Measurements from ENCODE around the gene TRAK1. TPM values are rescaled to one million over a fixed set of nuclear protein-coding genes. Genes with fewer than 3 reads are reported as not detected.

TRAK1 gene
- total and polyA plus RNA-seq, 10 of the 15 experiments (the other 5 are each of a cell fraction or from before 2014, with no cell fraction given) = 6.6 to 46.2 (median 23.7) TPM

- no TSS peak for BruUV-seq (replicated peaks)
- Histone ChIP-seq H3K27me3 (replicated peaks in 1 of 2; ENCODE audit: control insufficient read depth in 2 of 2, insufficient read depth in 2 of 2, low read length in 1 of 2) (peaks cover 3 to 10% of the 10 kb centered on the region in 2 experiments; a peak in 3 of 4 replicates), H3K4me2 (ENCODE audit: control insufficient read depth, insufficient read depth) (no peak overlapping the region), H3K9ac (ENCODE audit: control insufficient read depth, insufficient read depth, low read length) (no peak overlapping the region), H3K27ac (ENCODE audit: control insufficient read depth, insufficient read depth) (no peak overlapping the region), H3K36me3 (ENCODE audit: control insufficient read depth in 2 of 2, insufficient read depth in 2 of 2, low read length in 1 of 2) (no peaks in the 10 kb centered on the region), H2AFZ (ENCODE audit: control insufficient read depth, low read depth, low read length) (no peak overlapping the region), H3K79me2 (ENCODE audit: control insufficient read depth, insufficient read depth, low read length) (no peaks in the 10 kb centered on the region), H4K20me1 (ENCODE audit: control insufficient read depth, insufficient read depth) (no peaks in the 10 kb centered on the region), H3K4me1 (ENCODE audit: control insufficient read depth, insufficient read depth, low read length) (no peaks in the 10 kb centered on the region), H3K9me3 (replicated peaks; ENCODE audit: control insufficient read depth, insufficient read depth, low read length) (no peaks in the 10 kb centered on the region; the same call in 1 of the 3 replicates), H3K4me3 (no peak overlapping the region)
- TF ChIP-seq RUNX3 (IDR thresholded peaks at IDR 0.05; ENCODE audit: low read length) = no peak
- TF ChIP-seq SMC3 (IDR thresholded peaks at IDR 0.05; ENCODE audit: borderline replicate concordance, low read length) = no peak
- TF ChIP-seq E2F4 (IDR thresholded peaks at IDR 0.05; ENCODE audit: low read depth, low read length) = no peak
- TF ChIP-seq POLR2AphosphoS2 (IDR thresholded peaks at IDR 0.05; ENCODE audit: low read depth, low read length) = no peak
- TF ChIP-seq RCOR1 (conservative IDR thresholded peaks at IDR 0.05; ENCODE audit: low read depth, low read length) = no peak
- in situ Hi-C loops (cut with MboI) = no loop called here
- ChIA-PET CTCF (interaction anchor here (0.6 kb wide), 1 partner anchor 931 kb away, joined by 3 read pairs; no protein-coding TSS in a partner anchor), SMC1A (ENCODE audit: uncharacterized antibody, unreplicated experiment) (no interaction called here), POLR2A (no interaction called here), RAD21 (ENCODE audit: unreplicated experiment) (no interaction called here)
- DNase-seq (ENCODE audit: low read depth, low spot score) = no peak
- intact Hi-C loops (cut with micrococcal nuclease; ENCODE audit: unreplicated experiment) = no loop called here
- no peak for FAIRE-seq
- WGBS (ENCODE audit: insufficient coverage, insufficient replicate concordance, low lambda C conversion rate, missing lambda C conversion rate) = 47% methylated on average over 6 of the region's 6 CpGs
- no peak for ATAC-seq
Observed at GRCh38 chr3:42267878-42268277, 176.7 kb downstream of the TRAK1 start.

- ChIA-PET CTCF (no interaction called here), POLR2A (no interaction called here), RAD21 (ENCODE audit: unreplicated experiment) (no interaction called here), SMC1A (ENCODE audit: uncharacterized antibody, unreplicated experiment) (no interaction called here)
- BruUV-seq (replicated peaks) = no TSS peak
- Histone ChIP-seq H4K20me1 (ENCODE audit: control insufficient read depth, insufficient read depth) (no peaks in the 10 kb centered on the region), H3K4me1 (ENCODE audit: control insufficient read depth, insufficient read depth, low read length) (no peaks in the 10 kb centered on the region; the same call in 1 of the 2 replicates), H2AFZ (ENCODE audit: control insufficient read depth, low read depth, low read length) (no peak overlapping the region), H3K27me3 (replicated peaks in 1 of 2; ENCODE audit: control insufficient read depth in 2 of 2, insufficient read depth in 2 of 2, low read length in 1 of 2) (peaks cover 0 to 4% of the 10 kb centered on the region in 2 experiments; a peak in 1 of 4 replicates), H3K36me3 (ENCODE audit: control insufficient read depth in 2 of 2, insufficient read depth in 2 of 2, low read length in 1 of 2) (no peaks in the 10 kb centered on the region), H3K9me3 (replicated peaks; ENCODE audit: control insufficient read depth, insufficient read depth, low read length) (no peaks in the 10 kb centered on the region; the same call in 2 of the 3 replicates), H3K79me2 (ENCODE audit: control insufficient read depth, insufficient read depth, low read length) (no peaks in the 10 kb centered on the region), H3K27ac (ENCODE audit: control insufficient read depth, insufficient read depth) (no peak overlapping the region), H3K9ac (ENCODE audit: control insufficient read depth, insufficient read depth, low read length) (no peak overlapping the region), H3K4me2 (ENCODE audit: control insufficient read depth, insufficient read depth) (no peak overlapping the region), H3K4me3 (no peak overlapping the region)
- intact Hi-C loops (cut with micrococcal nuclease; ENCODE audit: unreplicated experiment) = no loop called here
- TF ChIP-seq HCFC1 (IDR thresholded peaks at IDR 0.05; ENCODE audit: low read length) = no peak
- 57% methylated on average over 7 of the region's 7 CpGs for WGBS (ENCODE audit: insufficient coverage, insufficient replicate concordance, low lambda C conversion rate, missing lambda C conversion rate)
- in situ Hi-C loops (cut with MboI) = no loop called here
- DNase-seq (ENCODE audit: low read depth, low spot score) (no peak), FAIRE-seq (no peak), ATAC-seq (no peak)
Observed at GRCh38 chr3:42269647-42270046, 178.5 kb downstream of the TRAK1 start.

Measured in GM12878 (cell line).